ENCODE data around the gene MAPKBP1. TPM values are rescaled to one million over a fixed set of nuclear protein-coding genes. Genes with fewer than 3 reads are reported as not detected.

Gene MAPKBP1
- total RNA-seq, 1 experiment from 2014 or later: 16.2 TPM

- DNase-seq: no peak
- no peaks in the 10 kb centered on the region for H3K9me3 ChIP-seq
- ChIA-PET CTCF (interaction anchor here (0.6 kb wide), 1 partner anchor 509 kb away, joined by 3 read pairs; no protein-coding TSS in a partner anchor), POLR2A (no interaction called here)
- Mint-ChIP-seq H3K27me3 (ENCODE audit: insufficient read depth, unreplicated experiment) (no peaks in the 10 kb centered on the region), H3K36me3 (ENCODE audit: insufficient read depth, unreplicated experiment) (peaks cover 12% of the 10 kb centered on the region), H3K4me1 (ENCODE audit: low read depth, unreplicated experiment) (peaks cover 12% of the 10 kb centered on the region), H3K27ac (ENCODE audit: unreplicated experiment) (no peak overlapping the region), H3K4me3 (ENCODE audit: unreplicated experiment) (no peak overlapping the region), H3K9me3 (ENCODE audit: unreplicated experiment) (no peaks in the 10 kb centered on the region)
- BruUV-seq (replicated peaks): no TSS peak
- H3K4me3 ChIP-seq (ENCODE audit: low read depth, low read length): no peak overlapping the region
- TF ChIP-seq, protein P1, sequence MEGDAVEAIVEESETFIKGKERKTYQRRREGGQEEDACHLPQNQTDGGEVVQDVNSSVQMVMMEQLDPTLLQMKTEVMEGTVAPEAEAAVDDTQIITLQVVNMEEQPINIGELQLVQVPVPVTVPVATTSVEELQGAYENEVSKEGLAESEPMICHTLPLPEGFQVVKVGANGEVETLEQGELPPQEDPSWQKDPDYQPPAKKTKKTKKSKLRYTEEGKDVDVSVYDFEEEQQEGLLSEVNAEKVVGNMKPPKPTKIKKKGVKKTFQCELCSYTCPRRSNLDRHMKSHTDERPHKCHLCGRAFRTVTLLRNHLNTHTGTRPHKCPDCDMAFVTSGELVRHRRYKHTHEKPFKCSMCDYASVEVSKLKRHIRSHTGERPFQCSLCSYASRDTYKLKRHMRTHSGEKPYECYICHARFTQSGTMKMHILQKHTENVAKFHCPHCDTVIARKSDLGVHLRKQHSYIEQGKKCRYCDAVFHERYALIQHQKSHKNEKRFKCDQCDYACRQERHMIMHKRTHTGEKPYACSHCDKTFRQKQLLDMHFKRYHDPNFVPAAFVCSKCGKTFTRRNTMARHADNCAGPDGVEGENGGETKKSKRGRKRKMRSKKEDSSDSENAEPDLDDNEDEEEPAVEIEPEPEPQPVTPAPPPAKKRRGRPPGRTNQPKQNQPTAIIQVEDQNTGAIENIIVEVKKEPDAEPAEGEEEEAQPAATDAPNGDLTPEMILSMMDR (IDR thresholded peaks at IDR 0.05; ENCODE audit: insufficient read depth in 1 of 2, low read depth in 1 of 2, low read length in 1 of 2, severe bottlenecking in 1 of 2, unreplicated experiment in 1 of 2): no peak
- intact Hi-C loops (cut with micrococcal nuclease; ENCODE audit: unreplicated experiment): no loop called here
- no peaks in the 10 kb centered on the region for H3K36me3 ChIP-seq (ENCODE audit: control insufficient read depth, insufficient read depth, low read length)
- no peaks in the 10 kb centered on the region for H3K27me3 ChIP-seq (replicated peaks; ENCODE audit: control insufficient read depth, insufficient read depth, low read length)
- no peaks in the 10 kb centered on the region for H3K4me1 ChIP-seq
These were observed 57.9 kb downstream of the MAPKBP1 start for GRCh38 chr15:41832208-41832607.

- ChIA-PET CTCF (no interaction called here), POLR2A (no interaction called here)
- no peaks in the 10 kb centered on the region for H3K9me3 ChIP-seq
- no peak overlapping the region for H3K4me3 Mint-ChIP-seq (ENCODE audit: unreplicated experiment)
- TF ChIP-seq, protein P1 (IDR thresholded peaks at IDR 0.05; ENCODE audit: insufficient read depth in 1 of 2, low read depth in 1 of 2, low read length in 1 of 2, severe bottlenecking in 1 of 2, unreplicated experiment in 1 of 2): no peak
- no TSS peak for BruUV-seq (replicated peaks)
- intact Hi-C loops (cut with micrococcal nuclease; ENCODE audit: unreplicated experiment): no loop called here
- no peaks in the 10 kb centered on the region for H3K27me3 ChIP-seq (replicated peaks; ENCODE audit: control insufficient read depth, insufficient read depth, low read length)
- no peak for DNase-seq
- H3K27ac Mint-ChIP-seq (ENCODE audit: unreplicated experiment): no peak overlapping the region
- H3K27me3 Mint-ChIP-seq (ENCODE audit: insufficient read depth, unreplicated experiment): no peaks in the 10 kb centered on the region
- no peaks in the 10 kb centered on the region for H3K36me3 ChIP-seq (ENCODE audit: control insufficient read depth, insufficient read depth, low read length)
- peaks cover 9% of the 10 kb centered on the region for H3K36me3 Mint-ChIP-seq (ENCODE audit: insufficient read depth, unreplicated experiment)
- no peaks in the 10 kb centered on the region for H3K4me1 ChIP-seq
- H3K9me3 Mint-ChIP-seq (ENCODE audit: unreplicated experiment): no peaks in the 10 kb centered on the region
- H3K4me1 Mint-ChIP-seq (ENCODE audit: low read depth, unreplicated experiment): peaks cover 12% of the 10 kb centered on the region
- no peak overlapping the region for H3K4me3 ChIP-seq (ENCODE audit: low read depth, low read length)
These were observed 58.6 kb downstream of the MAPKBP1 start for GRCh38 chr15:41832875-41833274.

DNA sequence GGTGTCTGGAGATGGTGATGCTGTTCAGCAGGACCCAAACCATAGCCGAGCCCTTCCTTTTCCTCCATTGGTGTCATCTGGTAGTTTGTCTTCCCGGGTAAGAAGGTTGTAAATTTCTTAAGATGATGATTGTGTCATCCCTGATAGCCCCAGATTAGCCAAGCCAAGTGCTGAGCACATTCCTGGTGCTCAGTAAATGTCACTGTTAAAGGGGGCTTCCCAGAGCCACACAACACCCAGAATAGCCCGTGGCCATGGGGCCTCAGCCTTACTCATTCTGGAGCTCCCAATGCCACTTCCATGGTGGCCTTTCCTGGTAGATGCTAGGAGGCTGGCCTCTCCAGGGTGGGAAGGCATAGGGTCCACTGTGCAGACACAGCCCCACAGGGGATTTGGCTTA lies 59.8 kb downstream of the MAPKBP1 start:
- Mint-ChIP-seq H3K36me3 (ENCODE audit: insufficient read depth, unreplicated experiment) (no peaks in the 10 kb centered on the region), H3K4me3 (ENCODE audit: unreplicated experiment) (no peak overlapping the region), H3K9me3 (ENCODE audit: unreplicated experiment) (no peaks in the 10 kb centered on the region), H3K27me3 (ENCODE audit: insufficient read depth, unreplicated experiment) (no peaks in the 10 kb centered on the region), H3K27ac (ENCODE audit: unreplicated experiment) (no peak overlapping the region), H3K4me1 (ENCODE audit: low read depth, unreplicated experiment) (peaks cover 2% of the 10 kb centered on the region)
- BruUV-seq (replicated peaks): no TSS peak
- Histone ChIP-seq H3K9me3 (no peaks in the 10 kb centered on the region), H3K36me3 (ENCODE audit: control insufficient read depth, insufficient read depth, low read length) (no peaks in the 10 kb centered on the region), H3K4me1 (no peaks in the 10 kb centered on the region), H3K4me3 (ENCODE audit: low read depth, low read length) (no peak overlapping the region), H3K27me3 (replicated peaks; ENCODE audit: control insufficient read depth, insufficient read depth, low read length) (no peaks in the 10 kb centered on the region)
- DNase-seq: no peak
- ChIA-PET CTCF (no interaction called here), POLR2A (no interaction called here)
- TF ChIP-seq, protein P1 (IDR thresholded peaks at IDR 0.05; ENCODE audit: insufficient read depth in 1 of 2, low read depth in 1 of 2, low read length in 1 of 2, severe bottlenecking in 1 of 2, unreplicated experiment in 1 of 2): no peak
- intact Hi-C loops (cut with micrococcal nuclease; ENCODE audit: unreplicated experiment): no loop called here
